SH-SY5Y (cell line): ENCODE measurements around the gene RPL32.

ENCODE experiments used
- GATA2 ChIP-seq: IDR thresholded peaks from 2 replicates; pipeline ENCODE4 v1.6.1; 2011; ENCODE audit warnings: mild to moderate bottlenecking, low read depth, low read length
- GATA3 ChIP-seq: IDR thresholded peaks from 2 replicates; pipeline ENCODE4 v1.6.1; 2011; ENCODE audit warnings: low read depth, mild to moderate bottlenecking, low read length, moderate library complexity

DNA sequence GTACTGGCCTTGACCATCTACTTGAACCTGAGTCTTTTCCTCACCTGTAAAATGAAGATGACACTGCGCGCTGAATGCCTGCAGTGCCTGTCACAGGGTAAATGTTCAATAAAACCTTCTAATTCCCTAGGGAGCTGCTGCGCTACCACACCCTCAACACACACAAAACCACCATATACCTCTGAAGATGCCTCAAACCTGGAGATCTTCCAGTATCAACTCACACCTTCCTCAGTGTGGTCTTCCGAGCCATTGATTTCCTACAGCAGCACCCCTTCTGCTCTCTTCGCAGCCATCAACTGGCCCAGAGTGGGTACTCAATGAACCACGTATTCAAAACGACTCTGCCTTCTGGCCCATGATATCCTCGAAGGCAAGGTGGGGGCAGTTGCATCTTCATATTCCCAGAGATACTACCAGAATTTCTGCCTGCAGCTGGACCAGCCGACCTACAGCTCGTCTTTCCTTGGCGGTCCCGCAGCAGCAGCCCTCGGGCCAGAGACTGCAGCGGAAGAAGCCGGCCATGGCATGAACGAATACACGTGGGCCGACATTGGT lies 695 bp downstream of the RPL32 start:
- no peak for TF ChIP-seq GATA2
- TF ChIP-seq GATA3, result no peak
